H1 (cell line): ENCODE data around the gene SPAG4. TPM values are rescaled to one million over a fixed set of nuclear protein-coding genes. Genes with fewer than 3 reads are reported as not detected.

Experiments used
- CTCF ChIA-PET: fragments of 300-600 bp; sonication (Branson Sonifier 250); formaldehyde crosslinking; loops from one replicate; lab custom pipeline; 2021; ENCODE audit not compliant: partially characterized antibody; lab: Charles Lee
- POLR2A ChIA-PET: fragments of 300-600 bp; sonication (Branson Sonifier 250); formaldehyde crosslinking; loops from one replicate; lab custom pipeline; 2021; ENCODE audit warnings: inconsistent platforms; ENCODE audit not compliant: partially characterized antibody; lab: Charles Lee
- DNase-seq, 2 experiments: peaks; one replicate each; pipeline versions ENCODE4 v3.0.0 to v3.0.0-alpha.2; 2010 to 2022; ENCODE audit warnings: low spot score in 2 of 2, low read depth in 1 of 2, mixed read lengths in 1 of 2
- FAIRE-seq: peaks from 2 replicates; lab custom pipeline; 2011; peaks lifted over from hg19 to GRCh38; lab: Jason Lieb, UNC
- H2AFZ ChIP-seq: 2 replicates; pipeline ENCODE4 v1.8.1; 2012; ENCODE audit warnings: low read length, inconsistent platforms
- H2AK5ac ChIP-seq: 2 replicates; pipeline ENCODE4 v1.6.1; 2013; ENCODE audit warnings: low read depth, low read length
- H2BK120ac ChIP-seq: replicated peaks from 2 replicates; pipeline ENCODE3; 2013; ENCODE audit warnings: low read depth, low read length, inconsistent platforms
- H2BK12ac ChIP-seq: 2 replicates; pipeline ENCODE4 v1.6.1; 2013; ENCODE audit warnings: low read depth, low read length
- H2BK15ac ChIP-seq: 2 replicates; pipeline ENCODE4 v1.6.1; 2013; ENCODE audit warnings: low read length
- H2BK20ac ChIP-seq: 2 replicates; pipeline ENCODE4 v1.6.1; 2013; ENCODE audit warnings: low read length
- H2BK5ac ChIP-seq: 2 replicates; pipeline ENCODE4 v1.6.1; 2013; ENCODE audit warnings: low read depth, low read length
- H3K14ac ChIP-seq: 2 replicates; pipeline ENCODE4 v1.6.1; 2013; ENCODE audit warnings: inconsistent platforms; ENCODE audit not compliant: insufficient read length
- H3K18ac ChIP-seq: 2 replicates; pipeline ENCODE4 v1.6.1; 2013; ENCODE audit warnings: low read length; ENCODE audit errors: extremely low read depth
- H3K23ac ChIP-seq: 2 replicates; pipeline ENCODE4 v1.6.1; 2013; ENCODE audit warnings: inconsistent platforms; ENCODE audit not compliant: insufficient read length
- H3K23me2 ChIP-seq: 2 replicates; pipeline ENCODE4 v1.6.1; 2013; ENCODE audit warnings: low read depth, low read length
- H3K27ac ChIP-seq: 2 replicates; pipeline ENCODE4 v1.6.1; 2011; ENCODE audit warnings: low read depth, low read length, inconsistent platforms
- H3K27me3 ChIP-seq, 4 experiments: replicated peaks in 1 of 4; 1 replicate in 1 of 4; 2 replicates in 3 of 4; pipeline versions ENCODE4 v1.6.1 to v1.8.1; 2011 to 2013; ENCODE audit warnings: low read length in 3 of 4, mild to moderate bottlenecking in 3 of 4, inconsistent platforms in 2 of 4, mixed read lengths in 2 of 4, moderate library complexity in 1 of 4; ENCODE audit not compliant: control insufficient read depth in 3 of 4, insufficient read depth in 3 of 4; ENCODE audit errors: extremely low read depth in 1 of 4
- H3K36me3 ChIP-seq, 4 experiments: 2 replicates each; pipeline versions ENCODE4 v1.6.1 to v1.8.1; 2011 to 2013; ENCODE audit warnings: mild to moderate bottlenecking in 4 of 4, low read length in 3 of 4, moderate library complexity in 2 of 4, control low read depth in 1 of 4, inconsistent platforms in 1 of 4; ENCODE audit not compliant: insufficient read depth in 4 of 4, control insufficient read depth in 2 of 4
- H3K4ac ChIP-seq: replicated peaks from 2 replicates; pipeline ENCODE3; 2013; ENCODE audit warnings: low read length, low read depth, mixed read lengths, inconsistent platforms; ENCODE audit not compliant: insufficient read length
- H3K4me1 ChIP-seq, 4 experiments: replicated peaks in 1 of 4; 1 replicate in 1 of 4; 2 replicates in 3 of 4; pipeline versions ENCODE4 v1.6.1 to v1.8.1; 2011 to 2013; ENCODE audit warnings: low read length in 3 of 4, inconsistent platforms in 2 of 4, mixed read lengths in 1 of 4; ENCODE audit not compliant: insufficient read depth in 4 of 4, control insufficient read depth in 3 of 4
- H3K4me2 ChIP-seq, 2 experiments: 2 replicates each; pipeline versions ENCODE4 v1.6.1 to v1.8.1; 2011 to 2013; ENCODE audit warnings: low read depth in 2 of 2, low read length in 2 of 2, control low read depth in 1 of 2, inconsistent platforms in 1 of 2, mild to moderate bottlenecking in 1 of 2; ENCODE audit not compliant: insufficient read depth in 1 of 2
- H3K4me3 ChIP-seq, 4 experiments: fragments of 200-600, 300-600 bp in 1 of 4; sonication (generic), shearing (Covaris generic), sonication (Bioruptor Twin) in 1 of 4; 2 replicates each; pipeline versions ENCODE4 v1.5.1 to v1.8.1; 2011 to 2016; ENCODE audit warnings: low read length in 4 of 4, low read depth in 3 of 4, control low read depth in 2 of 4, inconsistent platforms in 2 of 4, mild to moderate bottlenecking in 2 of 4, mixed read lengths in 1 of 4, moderate library complexity in 1 of 4; ENCODE audit not compliant: insufficient read depth in 2 of 4; ENCODE audit errors: extremely low read depth in 1 of 4
- H3K56ac ChIP-seq: replicated peaks from 2 replicates; pipeline ENCODE3; 2013; ENCODE audit warnings: low read depth, mild to moderate bottlenecking, mixed read lengths, low read length, inconsistent platforms; ENCODE audit not compliant: insufficient read length
- H3K79me1 ChIP-seq: 2 replicates; pipeline ENCODE4 v1.6.1; 2013; ENCODE audit warnings: low read depth, low read length, control low read depth
- H3K79me2 ChIP-seq, 2 experiments: 2 replicates each; pipeline versions ENCODE4 v1.6.1 to v1.8.1; 2012 to 2013; ENCODE audit warnings: low read length in 2 of 2, mild to moderate bottlenecking in 2 of 2, inconsistent platforms in 1 of 2; ENCODE audit not compliant: insufficient read depth in 2 of 2, control insufficient read depth in 1 of 2
- H3K9ac ChIP-seq, 4 experiments: replicated peaks in 1 of 4; 1 replicate in 1 of 4; 2 replicates in 3 of 4; pipeline versions ENCODE4 v1.6.1 to v1.8.1; 2011 to 2013; ENCODE audit warnings: low read depth in 3 of 4, low read length in 3 of 4, control low read depth in 2 of 4, mild to moderate bottlenecking in 2 of 4, moderate library complexity in 2 of 4, inconsistent platforms in 1 of 4; ENCODE audit errors: extremely low read depth in 1 of 4
- H3K9me3 ChIP-seq, 2 experiments: 2 replicates each; pipeline versions ENCODE4 v1.6.1 to v1.8.1; 2012 to 2013; ENCODE audit warnings: mild to moderate bottlenecking in 2 of 2, moderate library complexity in 2 of 2, control low read depth in 1 of 2, inconsistent platforms in 1 of 2, low read depth in 1 of 2, low read length in 1 of 2, mixed read lengths in 1 of 2; ENCODE audit not compliant: insufficient read depth in 2 of 2
- H4K20me1 ChIP-seq, 2 experiments: replicated peaks in 1 of 2; 2 replicates each; pipeline versions ENCODE3 to v1.8.1; 2011 to 2013; ENCODE audit warnings: inconsistent platforms in 2 of 2, low read length in 2 of 2, mild to moderate bottlenecking in 1 of 2; ENCODE audit not compliant: insufficient read depth in 2 of 2, control insufficient read depth in 1 of 2
- H4K5ac ChIP-seq: 2 replicates; pipeline ENCODE4 v1.6.1; 2013; ENCODE audit warnings: low read length, low read depth, mixed read lengths, inconsistent platforms; ENCODE audit not compliant: insufficient read length
- H4K8ac ChIP-seq: 2 replicates; pipeline ENCODE4 v1.8.0; 2013; ENCODE audit warnings: mild to moderate bottlenecking, moderate library complexity, low read length, inconsistent platforms; ENCODE audit not compliant: insufficient read depth; ENCODE audit errors: extremely low read depth
- H4K91ac ChIP-seq: replicated peaks from 2 replicates; pipeline ENCODE3; 2013; ENCODE audit warnings: low read length, mixed read lengths, inconsistent platforms; ENCODE audit not compliant: insufficient read length
- YY1 ChIP-seq: IDR thresholded peaks from 2 replicates; pipeline ENCODE4 v1.6.1; 2011; ENCODE audit warnings: low read depth, mild to moderate bottlenecking, low read length
- WGBS, 2 experiments: shearing (Covaris generic) in 1 of 2; methylation state at CpG; one replicate each; pipeline versions ENCODE4 v1.1.6 to v1.1.7; 2013 to 2015; ENCODE audit warnings: low lambda C conversion rate in 2 of 2, mixed read lengths in 2 of 2, inconsistent platforms in 1 of 2, low coverage in 1 of 2, missing lambda C conversion rate in 1 of 2; ENCODE audit not compliant: insufficient replicate concordance in 2 of 2, insufficient coverage in 1 of 2, insufficient read length in 1 of 2; ENCODE audit errors: extremely low coverage in 1 of 2, missing lambda C conversion rate in 1 of 2; 5-methylcytosine and 5-hydroxymethylcytosine counted together
- polyA plus RNA-seq, 7 experiments: library from polyadenylated mRNA; depleted of rRNA in 3 of 7; stranded (reverse) in 5 of 7; unstranded in 2 of 7; fragments of >200 nt in 5 of 7; fragments of 200-250 nt in 2 of 7; gene quantifications; 1 replicate in 5 of 7; 2 replicates in 1 of 7; 4 replicates in 1 of 7; pipeline versions ENCODE4 v1.2.1 to v1.2.3, GENCODE V29; 2011 to 2013; ENCODE audit warnings: missing spikeins in 2 of 7, mixed read lengths in 2 of 7
- total RNA-seq: library from RNA; stranded (reverse); fragmentation: NEBNext Ultra II Directional; extraction: Animal tissue kit (Norgen Biotek cat#: 25700); gene quantifications from 2 replicates; pipeline ENCODE4 v1.2.1, GENCODE V29; 2021
- TF ChIP-seq, protein P1 (sequence below): IDR thresholded peaks from 2 replicates; pipeline ENCODE4 v1.6.1; 2011; ENCODE audit warnings: low read depth, mild to moderate bottlenecking, low read length; ENCODE audit not compliant: insufficient read depth

Gene SPAG4
- total and polyA plus RNA-seq, 2 of the 8 experiments (the other 6 are each of a cell fraction or from before 2014, with no cell fraction given): 2.4 to 6.0 TPM

DNA sequence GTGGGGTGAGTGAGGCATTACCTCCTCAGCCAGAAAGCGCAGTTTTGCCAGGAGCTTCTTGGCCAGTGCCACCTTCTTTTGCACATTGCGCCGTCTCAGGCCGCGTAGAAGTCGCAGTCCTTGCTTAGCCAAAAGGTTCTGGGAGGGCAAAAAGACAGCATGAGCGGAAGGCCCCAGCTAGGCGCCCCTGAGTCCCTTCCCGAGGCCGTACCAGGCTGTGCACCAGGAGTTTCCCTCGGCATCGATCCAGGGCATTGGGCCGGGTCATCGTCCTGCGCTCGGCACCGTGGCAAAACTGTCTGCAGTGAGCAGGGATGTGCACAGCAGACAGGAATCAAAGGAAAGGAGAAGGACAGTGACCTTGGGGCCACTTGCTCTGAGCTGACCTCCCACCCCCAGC is 20.2 kb upstream of the SPAG4 start:
- Histone ChIP-seq H2BK15ac (0 out of 2 replicates have a peak overlapping the region, but pooled peaks have one; percentile 46), H2BK120ac (no peak overlapping the region), H4K91ac (no peak overlapping the region), H2BK5ac (no peak overlapping the region), H3K4me3 (no peak overlapping the region), H3K4me2 (no peak overlapping the region), H4K20me1 (peaks cover 0 to 2% of the 10 kb centered on the region in 2 experiments), H3K23ac (no peak overlapping the region), H3K27ac (no peak overlapping the region), H3K18ac (no peak overlapping the region), H4K5ac (no peak overlapping the region), H3K23me2 (peaks cover 2% of the 10 kb centered on the region; the same call in 1 of the 2 replicates), H2AK5ac (no peak overlapping the region), H2AFZ (no peak overlapping the region), H3K14ac (no peak overlapping the region), H3K27me3 (peaks cover 0 to 14% (median 8%) of the 10 kb centered on the region in 4 experiments; a peak in 4 of 7 replicates), H3K79me2 (no peaks in the 10 kb centered on the region), H3K56ac (no peak overlapping the region), H2BK20ac (no peak overlapping the region), H3K36me3 (no peaks in the 10 kb centered on the region), H4K8ac (no peak overlapping the region), H3K9me3 (no peaks in the 10 kb centered on the region), H2BK12ac (no peak overlapping the region), H3K4ac (no peak overlapping the region), H3K9ac (no peak overlapping the region), H3K79me1 (no peaks in the 10 kb centered on the region), H3K4me1 (peaks cover 0 to 4% (median 2%) of the 10 kb centered on the region in 4 experiments; a peak in 2 of 7 replicates)
- WGBS, 2 experiments: 88% methylated on average over 16 of the region's 17 CpGs; no CpG with 5 or more reads in 1 of the 2 experiments
- DNase-seq (no peak), FAIRE-seq (no peak)
- ChIA-PET POLR2A (interaction anchor here (1.3 to 1.7 kb wide), 4 partner anchors 53 to 107 kb away, joined by 3 to 5 read pairs (median 4); partner anchors contain the start of genes CPNE1, ERGIC3 and RBM12), CTCF (interaction anchor here (0.8 to 2.0 kb wide), 7 partner anchors 8 to 26 kb away, joined by 3 to 8 read pairs (median 3); no protein-coding TSS in a partner anchor)
- TF ChIP-seq, protein P1, sequence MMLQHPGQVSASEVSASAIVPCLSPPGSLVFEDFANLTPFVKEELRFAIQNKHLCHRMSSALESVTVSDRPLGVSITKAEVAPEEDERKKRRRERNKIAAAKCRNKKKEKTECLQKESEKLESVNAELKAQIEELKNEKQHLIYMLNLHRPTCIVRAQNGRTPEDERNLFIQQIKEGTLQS: no peak
- no peak for TF ChIP-seq YY1
